ENCODE results near the gene S100A10.

The S100A10 gene

DNA sequence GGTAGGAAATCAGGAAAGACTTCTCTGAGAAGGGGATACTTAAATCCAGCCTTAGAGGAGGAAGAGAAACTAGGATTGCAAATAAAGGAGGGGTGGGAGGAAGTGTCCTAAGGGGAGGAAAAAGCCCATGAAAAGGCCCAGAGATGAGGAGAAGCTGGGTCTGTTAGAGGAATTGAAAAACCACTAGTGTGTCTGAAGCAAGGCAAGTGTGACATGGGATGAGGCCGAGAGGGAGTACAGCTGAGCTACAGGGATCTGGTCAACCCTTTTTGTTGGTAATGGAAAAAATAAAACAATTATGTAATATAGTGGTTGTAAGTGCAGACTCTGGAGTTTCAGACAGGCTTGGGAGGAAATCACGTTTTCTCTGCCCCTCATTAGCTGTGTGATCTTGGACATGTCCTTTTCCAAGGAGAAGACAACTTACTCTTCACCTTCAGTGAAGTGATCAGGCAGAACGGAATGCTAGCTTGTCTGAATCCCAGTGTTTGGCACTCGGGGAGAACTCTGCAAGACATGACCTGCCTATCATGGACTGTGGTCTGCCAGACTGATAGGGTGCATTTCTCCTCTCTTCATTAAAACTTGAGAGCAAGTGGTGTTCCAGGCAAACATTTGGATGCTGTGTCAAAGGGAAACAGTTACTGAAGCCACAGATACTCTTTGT is 7.4 kb upstream of the S100A10 start:
- Histone ChIP-seq H3K4me3 (ENCODE audit: low read depth, low read length) (no peak overlapping the region), H3K27me3 (ENCODE audit: insufficient read depth, low read depth, severe bottlenecking) (peaks cover 95% of the 10 kb centered on the region), H3K27ac (no peak overlapping the region), H3K36me3 (no peaks in the 10 kb centered on the region), H3K9me3 (ENCODE audit: severe bottlenecking) (no peaks in the 10 kb centered on the region)
- no peak for DNase-seq
- TF ChIP-seq, protein P1, sequence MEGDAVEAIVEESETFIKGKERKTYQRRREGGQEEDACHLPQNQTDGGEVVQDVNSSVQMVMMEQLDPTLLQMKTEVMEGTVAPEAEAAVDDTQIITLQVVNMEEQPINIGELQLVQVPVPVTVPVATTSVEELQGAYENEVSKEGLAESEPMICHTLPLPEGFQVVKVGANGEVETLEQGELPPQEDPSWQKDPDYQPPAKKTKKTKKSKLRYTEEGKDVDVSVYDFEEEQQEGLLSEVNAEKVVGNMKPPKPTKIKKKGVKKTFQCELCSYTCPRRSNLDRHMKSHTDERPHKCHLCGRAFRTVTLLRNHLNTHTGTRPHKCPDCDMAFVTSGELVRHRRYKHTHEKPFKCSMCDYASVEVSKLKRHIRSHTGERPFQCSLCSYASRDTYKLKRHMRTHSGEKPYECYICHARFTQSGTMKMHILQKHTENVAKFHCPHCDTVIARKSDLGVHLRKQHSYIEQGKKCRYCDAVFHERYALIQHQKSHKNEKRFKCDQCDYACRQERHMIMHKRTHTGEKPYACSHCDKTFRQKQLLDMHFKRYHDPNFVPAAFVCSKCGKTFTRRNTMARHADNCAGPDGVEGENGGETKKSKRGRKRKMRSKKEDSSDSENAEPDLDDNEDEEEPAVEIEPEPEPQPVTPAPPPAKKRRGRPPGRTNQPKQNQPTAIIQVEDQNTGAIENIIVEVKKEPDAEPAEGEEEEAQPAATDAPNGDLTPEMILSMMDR (IDR thresholded peaks at IDR 0.05; ENCODE audit: low read depth, low read length): no peak

DNA sequence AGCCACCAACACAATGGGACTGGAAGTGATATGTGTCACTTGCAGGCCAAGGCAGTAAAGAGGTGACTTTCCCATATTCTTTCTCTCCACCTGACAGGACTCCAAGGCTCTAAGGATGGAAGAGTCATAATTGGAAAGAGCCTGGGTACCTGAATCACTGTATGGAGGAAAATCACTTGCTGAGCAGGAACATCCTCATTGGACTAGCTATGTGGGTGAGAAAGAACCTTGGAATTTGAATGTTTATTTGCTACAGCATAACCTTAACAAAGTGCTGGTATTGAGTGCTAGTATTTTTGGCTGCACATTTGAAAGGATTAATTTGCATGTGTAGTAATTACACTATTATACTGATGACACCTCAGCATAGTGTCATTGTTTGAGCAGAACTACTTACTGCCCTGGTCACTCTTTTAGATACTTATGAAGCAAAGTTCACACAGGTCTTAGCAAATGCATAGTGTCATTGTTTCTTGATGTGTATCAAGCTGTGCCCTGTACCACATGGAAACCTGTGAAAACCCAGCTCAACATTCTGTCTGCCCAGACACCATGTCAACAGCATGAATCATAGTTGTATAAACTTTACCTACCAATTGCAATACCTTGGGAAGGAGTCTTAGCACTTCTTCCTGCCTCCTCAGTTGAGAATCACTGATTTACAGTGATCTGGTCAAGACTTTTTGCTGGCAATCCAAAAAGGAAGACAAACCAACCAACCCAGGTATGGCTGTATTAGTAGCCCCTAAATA is 5.1 kb upstream of the S100A10 start:
- Histone ChIP-seq H3K36me3 (no peaks in the 10 kb centered on the region), H3K9me3 (ENCODE audit: severe bottlenecking) (peaks cover 6% of the 10 kb centered on the region), H3K4me3 (ENCODE audit: low read depth, low read length) (no peak overlapping the region), H3K27ac (no peak overlapping the region), H3K27me3 (ENCODE audit: insufficient read depth, low read depth, severe bottlenecking) (peaks cover 95% of the 10 kb centered on the region)
- TF ChIP-seq, protein P1 (IDR thresholded peaks at IDR 0.05; ENCODE audit: low read depth, low read length): no peak
- DNase-seq: no peak

DNA sequence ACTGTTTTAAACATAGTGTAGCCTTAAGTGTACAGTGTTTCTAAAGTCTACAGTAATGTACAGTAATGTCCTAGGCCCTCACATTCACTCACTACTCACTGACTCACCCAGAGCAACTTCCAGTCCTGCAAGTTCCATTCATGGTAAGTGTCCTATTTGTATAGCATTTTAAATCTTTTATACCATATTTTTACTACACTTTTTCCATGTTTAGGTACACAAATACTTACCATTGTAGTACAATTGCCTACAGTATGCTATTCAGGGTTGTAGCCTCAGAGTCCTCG is 3.6 kb upstream of the S100A10 start:
- DNase-seq: no peak
- no peak overlapping the region for H3K27ac ChIP-seq
- peaks cover 95% of the 10 kb centered on the region for H3K27me3 ChIP-seq (ENCODE audit: insufficient read depth, low read depth, severe bottlenecking)
- no peak overlapping the region for H3K4me3 ChIP-seq (ENCODE audit: low read depth, low read length)
- peaks cover 21% of the 10 kb centered on the region for H3K9me3 ChIP-seq (ENCODE audit: severe bottlenecking)
- H3K36me3 ChIP-seq: no peaks in the 10 kb centered on the region
- TF ChIP-seq, protein P1 (IDR thresholded peaks at IDR 0.05; ENCODE audit: low read depth, low read length): no peak

DNA sequence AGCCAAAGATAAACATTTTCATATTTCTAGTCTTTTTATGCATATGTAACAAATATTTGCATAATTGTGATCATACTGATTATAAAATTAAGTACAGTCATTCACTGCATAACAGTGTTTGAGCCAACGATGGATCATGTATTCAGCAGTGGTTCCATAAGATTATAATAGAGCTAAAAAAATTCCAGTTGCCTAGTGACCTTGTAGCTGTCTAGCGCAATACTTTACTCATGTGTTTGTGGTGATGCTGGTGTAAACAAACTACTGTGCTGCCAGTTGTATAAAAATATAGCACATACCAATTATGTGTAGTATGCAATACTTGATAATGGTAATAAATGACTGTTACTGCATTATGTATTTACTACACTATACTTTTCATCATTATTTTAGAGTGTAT is 2.1 kb upstream of the S100A10 start:
- H3K27ac ChIP-seq: no peak overlapping the region

DNA sequence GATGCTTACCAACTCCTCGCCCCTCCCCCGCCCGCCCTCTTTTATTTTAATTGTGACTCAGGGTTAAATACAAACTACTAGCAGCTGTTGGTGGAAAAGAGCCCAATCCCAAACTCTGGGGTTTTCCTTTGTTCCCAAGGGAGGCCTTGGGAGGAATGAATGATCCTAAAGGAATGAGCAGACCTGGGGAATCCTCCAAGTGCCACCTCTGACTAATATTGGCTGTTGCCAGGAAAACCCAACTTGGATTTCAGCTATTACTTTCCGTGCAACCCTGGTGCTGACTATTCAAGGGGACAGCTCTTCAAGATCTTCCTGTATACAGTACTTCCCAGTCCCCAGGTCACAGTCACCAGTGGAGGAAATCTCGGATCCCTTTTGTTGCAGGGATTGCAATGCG is 1.3 kb upstream of the S100A10 start:
- H3K27ac ChIP-seq: no peak overlapping the region
- DNase-seq: no peak
- peaks cover 99% of the 10 kb centered on the region for H3K27me3 ChIP-seq (ENCODE audit: insufficient read depth, low read depth, severe bottlenecking)
- peaks cover 23% of the 10 kb centered on the region for H3K9me3 ChIP-seq (ENCODE audit: severe bottlenecking)
- TF ChIP-seq, protein P1 (IDR thresholded peaks at IDR 0.05; ENCODE audit: low read depth, low read length): no peak
- H3K36me3 ChIP-seq: no peaks in the 10 kb centered on the region
- no peak overlapping the region for H3K4me3 ChIP-seq (ENCODE audit: low read depth, low read length)

More for the DNA sequence above, 2.1 kb upstream of the S100A10 start:
- DNase-seq: no peak
- no peak overlapping the region for H3K4me3 ChIP-seq (ENCODE audit: low read depth, low read length)
- H3K27me3 ChIP-seq (ENCODE audit: insufficient read depth, low read depth, severe bottlenecking): peaks cover 99% of the 10 kb centered on the region
- H3K9me3 ChIP-seq (ENCODE audit: severe bottlenecking): peaks cover 23% of the 10 kb centered on the region
- TF ChIP-seq, protein P1 (IDR thresholded peaks at IDR 0.05; ENCODE audit: low read depth, low read length): no peak
- no peaks in the 10 kb centered on the region for H3K36me3 ChIP-seq
